ENCODE data around the gene STXBP3.

Gene STXBP3

DNA sequence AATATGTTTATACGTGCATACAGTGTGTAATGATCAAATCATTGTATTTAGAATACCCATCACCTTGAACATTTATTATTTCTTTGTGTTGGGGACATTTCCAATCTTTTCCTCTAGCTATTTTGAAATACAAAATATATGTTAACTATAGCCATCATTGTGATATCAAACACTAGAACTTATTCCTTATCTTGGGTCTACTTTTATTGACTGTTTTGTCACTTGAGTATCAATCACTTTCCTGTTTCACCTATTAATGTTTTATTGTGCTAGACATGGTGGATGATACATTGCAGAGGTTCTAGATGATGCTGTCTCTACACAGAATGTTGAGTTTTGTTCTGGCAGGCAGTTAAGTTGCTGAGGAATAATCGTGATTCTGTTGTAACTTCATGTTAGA is 45.9 kb downstream of the STXBP3 start:
- peak; percentile 5 for FAIRE-seq

DNA sequence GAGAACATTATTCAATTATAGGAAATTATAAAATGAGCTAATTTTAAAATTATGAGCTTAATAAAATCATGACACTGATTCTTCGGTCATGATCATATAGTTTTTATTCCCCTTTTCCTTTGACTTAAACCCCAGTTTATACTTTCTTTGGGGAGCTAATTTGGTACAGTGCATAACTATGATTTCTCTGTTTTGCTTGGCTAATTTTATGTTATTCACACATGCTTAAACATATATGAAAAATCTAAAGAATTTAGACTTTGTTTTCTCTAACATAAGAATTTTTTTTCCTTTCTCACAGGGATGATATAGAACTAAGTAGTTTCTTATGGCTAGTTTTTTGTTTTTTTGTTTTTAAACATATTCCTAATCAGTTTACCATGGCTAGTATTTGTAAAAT is 52.5 kb downstream of the STXBP3 start:
- DNase-seq (ENCODE audit: low spot score) (no peak), FAIRE-seq (no peak)

More for the DNA sequence above, 45.9 kb downstream of the STXBP3 start:
- no peak for DNase-seq (ENCODE audit: low spot score)

- DNase-seq (ENCODE audit: low spot score) (no peak), FAIRE-seq (no peak)
These were observed 54.6 kb downstream of the STXBP3 start for GRCh38 chr1:108801101-108801500.

- FAIRE-seq = no peak
These were observed 57.1 kb downstream of the STXBP3 start for GRCh38 chr1:108803548-108803947.

DNA sequence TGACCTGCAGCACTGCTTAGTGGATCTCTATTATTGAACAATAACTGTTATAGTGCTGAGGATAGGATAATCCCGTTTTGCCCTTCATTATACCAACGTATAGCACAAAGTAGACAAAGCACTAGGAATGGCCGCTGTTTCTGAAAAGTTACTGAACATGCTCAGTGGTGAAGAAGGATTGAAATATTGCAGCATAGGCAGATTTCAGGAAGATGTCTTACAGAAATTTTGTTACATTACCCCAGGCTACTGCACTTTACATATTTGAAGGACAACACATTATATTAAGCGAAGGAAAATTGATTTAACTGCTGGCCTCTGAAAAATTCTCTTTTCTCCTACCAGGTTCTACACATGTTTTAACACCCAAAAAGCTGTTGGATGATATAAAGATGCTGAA is 62.0 kb downstream of the STXBP3 start:
- DNase-seq (ENCODE audit: low spot score) = no peak
- no peak for FAIRE-seq

More at GRCh38 chr1:108803548-108803947, 57.1 kb downstream of the STXBP3 start:
- no peak for DNase-seq (ENCODE audit: low spot score)

DNA sequence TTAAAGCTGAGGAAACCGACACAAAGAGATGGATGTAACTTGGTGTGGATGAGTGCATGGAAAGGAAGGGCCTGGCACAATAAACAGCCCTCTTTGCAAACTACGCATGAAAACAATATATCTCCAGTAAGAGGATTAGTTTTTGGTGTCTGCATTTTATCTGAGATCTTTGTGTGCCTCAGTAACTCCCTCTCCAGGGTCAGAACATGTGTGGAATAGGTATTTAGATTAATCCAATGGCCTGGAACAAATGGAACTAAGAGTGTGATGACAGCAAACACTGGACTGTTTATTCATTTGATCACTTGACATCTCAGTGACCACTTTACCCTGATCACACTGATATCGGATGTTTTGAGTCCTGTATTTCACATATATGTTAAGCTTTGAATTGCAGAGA is 65.1 kb downstream of the STXBP3 start:
- DNase-seq (ENCODE audit: low spot score) = no peak
- FAIRE-seq = no peak

GRCh38 chr1:108813326-108813725 is 66.9 kb downstream of the STXBP3 start:
- DNase-seq (ENCODE audit: low spot score) (no peak), FAIRE-seq (no peak)

- FAIRE-seq (no peak), DNase-seq (ENCODE audit: low spot score) (no peak)
These were observed 68.1 kb downstream of the STXBP3 start for GRCh38 chr1:108814343-108815125.

- DNase-seq (ENCODE audit: low spot score) = no peak
- FAIRE-seq = no peak
These were observed 69.1 kb downstream of the STXBP3 start for GRCh38 chr1:108815566-108815965.

DNA sequence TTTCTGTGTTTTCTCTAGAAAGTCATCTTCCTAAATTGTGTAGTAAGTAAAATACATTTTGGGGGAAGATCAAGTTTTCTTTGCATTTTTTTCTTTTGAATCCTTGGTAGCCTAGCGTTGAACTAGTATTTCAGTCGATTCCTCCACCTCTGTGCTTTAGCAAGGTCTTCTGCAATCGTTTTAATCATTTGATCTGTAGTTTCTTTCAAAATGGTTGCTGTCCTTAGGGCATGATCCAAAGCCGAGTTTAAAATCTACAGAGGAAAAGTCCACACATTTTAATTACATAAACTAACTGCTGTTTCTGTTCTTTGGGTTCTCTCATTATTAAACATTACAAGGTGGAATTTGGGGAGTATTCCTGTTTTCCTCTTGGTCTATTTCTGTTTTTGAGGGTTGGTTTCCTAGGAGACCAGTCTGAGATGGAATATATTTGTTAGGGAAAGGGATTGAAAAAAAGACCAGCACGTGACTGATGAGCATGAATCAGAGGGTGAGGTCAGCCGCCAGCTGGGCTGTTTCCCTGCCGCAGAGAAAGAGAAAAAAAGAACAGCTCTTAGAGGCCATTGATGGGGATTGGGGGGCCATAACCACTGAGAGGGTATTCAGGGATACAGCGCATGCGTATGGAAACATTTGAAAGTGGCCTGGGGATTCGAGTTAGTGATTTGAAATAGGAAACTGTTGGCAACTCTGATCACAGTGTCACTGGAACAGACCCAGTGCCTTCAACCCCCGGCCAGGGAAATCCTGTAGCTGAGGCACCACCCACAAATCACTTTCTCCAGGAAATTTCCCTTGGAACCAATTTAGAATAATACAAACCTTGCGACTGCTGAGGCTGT is 69.8 kb downstream of the STXBP3 start:
- DNase-seq (ENCODE audit: low spot score) = peak; percentile 88

GRCh38 chr1:108817016-108817415 is 70.5 kb downstream of the STXBP3 start:
- FAIRE-seq (no peak), DNase-seq (ENCODE audit: low spot score) (peak; percentile 90)

More for the DNA sequence above, 69.8 kb downstream of the STXBP3 start:
- FAIRE-seq = no peak

- no peak for FAIRE-seq
- DNase-seq (ENCODE audit: low spot score) = no peak
These were observed 71.3 kb downstream of the STXBP3 start for GRCh38 chr1:108817811-108818210.

DNA sequence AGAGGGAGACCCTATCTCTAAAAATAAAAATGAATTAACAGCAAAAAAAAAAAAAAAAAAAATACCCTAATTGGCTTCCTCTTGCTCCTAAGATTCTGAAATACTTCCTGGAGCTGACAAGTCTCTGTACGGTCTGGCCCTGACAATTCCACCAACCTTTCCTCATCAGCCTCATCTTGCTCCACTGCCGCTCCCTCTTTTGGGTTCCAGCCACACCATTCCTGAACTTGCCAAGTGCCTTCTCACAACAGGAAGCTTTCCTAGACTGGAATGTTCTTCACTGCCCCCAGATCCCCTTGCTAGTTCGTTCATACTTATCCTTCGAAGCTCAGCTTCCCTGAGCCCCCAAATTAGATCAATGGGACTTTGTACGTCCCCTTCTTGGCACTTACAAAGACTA is 73.4 kb downstream of the STXBP3 start:
- FAIRE-seq = no peak
- DNase-seq (ENCODE audit: low spot score) = no peak

DNA sequence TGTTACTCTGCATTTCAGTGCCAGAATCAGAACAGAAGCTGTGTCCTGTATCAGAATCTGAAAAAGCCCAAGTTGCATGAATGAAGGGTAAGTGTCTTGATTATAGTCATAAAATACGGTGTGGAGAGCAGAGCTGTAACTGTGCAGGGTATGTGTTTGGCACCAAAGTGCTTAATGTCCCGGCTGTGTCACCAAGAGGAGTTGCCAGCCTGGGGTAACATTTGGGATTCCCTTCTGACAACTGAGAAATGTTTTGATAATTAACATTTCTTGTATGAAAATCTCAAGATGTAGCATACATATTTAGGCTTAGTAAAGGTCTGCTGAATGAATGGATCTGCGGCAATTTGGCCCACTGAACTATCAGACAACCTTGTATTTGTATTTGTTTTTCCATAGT is 77.2 kb downstream of the STXBP3 start:
- DNase-seq (ENCODE audit: low spot score) (no peak), FAIRE-seq (no peak)

- FAIRE-seq (no peak), DNase-seq (ENCODE audit: low spot score) (no peak)
These were observed 77.6 kb downstream of the STXBP3 start for GRCh38 chr1:108824051-108824450.

DNA sequence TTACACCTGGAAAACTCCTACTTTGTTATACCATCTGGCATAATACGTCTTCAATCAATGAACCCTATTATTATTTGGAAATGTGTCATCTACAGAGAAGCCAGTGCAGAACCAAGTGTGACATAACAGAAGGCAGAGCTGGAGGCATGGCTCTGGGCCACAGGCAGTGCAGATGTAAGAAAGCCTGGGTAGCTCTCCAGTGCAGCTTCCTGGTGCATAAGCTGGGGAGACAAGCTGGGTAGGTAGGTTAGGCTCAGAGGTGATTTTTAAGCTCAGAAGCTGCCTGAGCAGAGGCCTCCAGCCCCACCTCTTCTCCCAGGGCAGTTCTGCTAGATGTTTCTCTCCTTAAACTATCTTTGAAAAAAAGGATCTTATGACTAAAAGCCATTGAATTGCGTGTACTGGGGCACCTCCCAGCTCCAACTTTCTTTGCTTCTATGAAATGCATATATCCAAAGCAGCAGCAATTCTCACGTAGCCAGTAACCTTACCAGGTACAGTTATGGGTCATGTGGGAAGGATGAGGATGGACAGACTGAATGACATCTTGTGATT is 79.7 kb downstream of the STXBP3 start:
- FAIRE-seq (no peak), DNase-seq (ENCODE audit: low spot score) (no peak)

- peak; percentile 85 for DNase-seq (ENCODE audit: low spot score)
- FAIRE-seq = no peak
These were observed 81.8 kb downstream of the STXBP3 start for GRCh38 chr1:108828074-108828961.

GRCh38 chr1:108829498-108829916 is 83.0 kb downstream of the STXBP3 start:
- FAIRE-seq (no peak), DNase-seq (ENCODE audit: low spot score) (no peak)

DNA sequence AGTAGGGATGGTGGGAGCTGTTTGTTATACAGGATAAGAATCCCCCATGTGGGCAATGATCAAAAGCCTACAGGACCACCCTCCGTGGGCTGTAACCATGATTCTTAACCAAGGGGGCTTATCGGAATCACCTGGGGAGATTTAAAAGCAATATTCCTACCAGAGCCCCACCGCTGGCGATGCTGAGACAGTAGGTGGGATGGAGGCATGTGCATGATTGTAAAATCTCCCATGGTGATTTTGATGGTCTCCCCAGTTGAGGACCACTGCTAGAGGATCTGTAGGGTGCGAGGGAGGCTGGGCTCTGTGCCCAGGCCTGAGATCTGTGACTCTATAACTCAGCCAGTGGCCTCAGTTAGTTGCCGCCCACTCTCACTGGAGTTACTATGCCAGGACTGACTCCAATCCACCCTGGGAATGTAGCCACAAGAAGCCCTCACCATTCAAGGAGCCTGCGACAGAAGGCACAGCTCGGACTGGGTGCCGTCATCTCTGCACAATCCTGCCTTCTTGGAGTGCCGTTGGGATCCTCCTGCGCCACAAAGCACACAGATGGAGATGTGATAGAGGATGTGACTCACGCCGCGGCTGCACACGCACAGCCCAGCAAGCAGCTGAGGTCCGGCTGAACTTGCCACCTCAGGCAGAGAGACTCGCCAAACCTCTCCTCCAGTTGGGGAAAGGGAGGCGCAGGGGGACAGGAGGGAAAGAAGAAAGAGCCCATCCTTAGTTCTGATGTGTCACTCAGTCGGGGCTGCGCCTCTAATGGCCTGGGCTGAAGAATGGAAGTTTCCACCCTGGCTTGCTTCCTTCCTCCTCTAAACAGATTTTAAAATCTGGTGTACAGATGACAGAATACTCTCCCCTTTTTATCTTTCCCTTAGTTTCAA is 83.9 kb downstream of the STXBP3 start:
- FAIRE-seq = peak; percentile 98
- DNase-seq (ENCODE audit: low spot score) = peak; percentile 93

DNA sequence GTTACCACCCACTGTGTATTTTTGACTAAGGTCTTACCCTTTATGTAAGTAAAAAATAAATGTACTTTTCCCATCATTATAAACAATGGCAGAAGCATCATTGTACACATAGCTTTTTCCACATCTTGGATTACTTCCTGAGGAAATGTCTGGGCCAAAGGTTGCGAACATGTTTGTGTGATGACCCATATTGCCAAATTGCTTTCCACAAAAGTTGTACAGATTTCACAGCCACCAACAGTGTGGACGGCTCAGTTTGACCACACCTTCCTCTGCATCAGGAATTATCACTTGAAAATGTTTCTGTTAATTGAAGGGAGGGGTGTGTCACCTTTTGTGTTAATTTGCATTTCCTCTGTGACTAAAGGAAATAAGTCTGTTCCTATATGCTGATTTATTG is 84.8 kb downstream of the STXBP3 start:
- no peak for FAIRE-seq
- DNase-seq (ENCODE audit: low spot score) = no peak
